HG02642 (cell line): ENCODE data around the gene LDHD.
"Not testable (repeated sequence)": the region's sequence is repeated elsewhere in the genome, so short reads cannot be mapped to it uniquely, and the experiment has no call there.

Experiments
- ATAC-seq: cut with Tn5 transposase; IDR thresholded peaks from one replicate; pipeline ENCODE4 v1.9.1; 2021; ENCODE audit warnings: mild to moderate bottlenecking; ENCODE audit not compliant: unreplicated experiment, poor library complexity

The LDHD gene

GRCh38 chr16:75100603-75100990, 16.0 kb downstream of the LDHD start:
- ATAC-seq, result no peak

GRCh38 chr16:75099738-75100602, 16.6 kb downstream of the LDHD start:
- peak; percentile 52 for ATAC-seq

GRCh38 chr16:75099075-75099667, 17.4 kb downstream of the LDHD start:
- no peak for ATAC-seq

GRCh38 chr16:75097941-75098901, 18.4 kb downstream of the LDHD start:
- peak; percentile 60 for ATAC-seq

- no peak for ATAC-seq
Observed at GRCh38 chr16:75097191-75097761, 19.3 kb downstream of the LDHD start.

GRCh38 chr16:75096656-75097055, 19.9 kb downstream of the LDHD start:
- ATAC-seq, result no peak

GRCh38 chr16:75095204-75095621, 21.4 kb downstream of the LDHD start:
- ATAC-seq, result no peak

- no peak for ATAC-seq
Observed at GRCh38 chr16:75093598-75094540, 22.7 kb downstream of the LDHD start.

- no peak for ATAC-seq
Observed at GRCh38 chr16:75092777-75093176, 23.8 kb downstream of the LDHD start.

- not testable (repeated sequence) for ATAC-seq
Observed at GRCh38 chr16:75091619-75092018, 25.0 kb downstream of the LDHD start.

- not testable (repeated sequence) for ATAC-seq
Observed at GRCh38 chr16:75090899-75091298, 25.7 kb downstream of the LDHD start.

- no peak for ATAC-seq
Observed at GRCh38 chr16:75089486-75090202, 26.9 kb downstream of the LDHD start.

GRCh38 chr16:75088934-75089333, 27.6 kb downstream of the LDHD start:
- no peak for ATAC-seq

- no peak for ATAC-seq
Observed at GRCh38 chr16:75088216-75088615, 28.4 kb downstream of the LDHD start.

GRCh38 chr16:75087375-75087979, 29.1 kb downstream of the LDHD start:
- ATAC-seq, result no peak

GRCh38 chr16:75086688-75087374, 29.7 kb downstream of the LDHD start:
- no peak for ATAC-seq

GRCh38 chr16:75086281-75086680, 30.3 kb downstream of the LDHD start:
- ATAC-seq, result no peak

- no peak for ATAC-seq
Observed at GRCh38 chr16:75085556-75085955, 31.0 kb downstream of the LDHD start.
